Thyroid gland (tissue), 4 donors: ENCODE data around the gene CARD14.

Experiments used
- CTCF ChIP-seq, 6 experiments: fragments of 200-600 bp in 3 of 6; fragments of 450-650 bp in 3 of 6; sonication (generic) in 3 of 6; IDR thresholded peaks; one replicate each; pipeline ENCODE4 v1.5.1; 2016 to 2019; ENCODE audit warnings: antibody characterized with exemption in 6 of 6, mild to moderate bottlenecking in 2 of 6, inconsistent platforms in 1 of 6, moderate library complexity in 1 of 6
- POLR2A ChIP-seq, 2 donors: fragments of 450-650 bp; IDR thresholded peaks; one replicate each; pipeline ENCODE4 v1.6.1; 2017; ENCODE audit warnings: antibody characterized with exemption in 2 of 2, mild to moderate bottlenecking in 2 of 2, moderate library complexity in 1 of 2

GRCh38 chr17:80185968-80186367, 16.1 kb downstream of the CARD14 start:
- no peak for TF ChIP-seq CTCF (IDR thresholded peaks at IDR 0.05)
- no peak for TF ChIP-seq POLR2A (IDR thresholded peaks at IDR 0.05)
